C4-2B (cell line): ENCODE data around the gene MYADML2.

ENCODE experiments used
- H3K27ac ChIP-seq: fragments of 450-650 bp; 2 replicates; pipeline ENCODE4 v1.5.1; 2017
- CTCF ChIP-seq: fragments of 450-650 bp; conservative IDR thresholded peaks from 2 replicates; pipeline ENCODE4 v1.5.1; 2017; ENCODE audit warnings: mild to moderate bottlenecking
- ZFX ChIP-seq: fragments of 450-650 bp; IDR thresholded peaks from 2 replicates; pipeline ENCODE4 v1.6.1; 2017

MYADML2 gene

GRCh38 chr17:81921996-81922565 is 25.0 kb downstream of the MYADML2 start:
- no peak overlapping the region for H3K27ac ChIP-seq
- TF ChIP-seq CTCF (no peak), ZFX (no peak)

GRCh38 chr17:81921537-81921862 is 25.5 kb downstream of the MYADML2 start:
- H3K27ac ChIP-seq = no peak overlapping the region
- no peak for TF ChIP-seq ZFX
- TF ChIP-seq CTCF = no peak

- no peak overlapping the region for H3K27ac ChIP-seq
- TF ChIP-seq CTCF = no peak
- TF ChIP-seq ZFX = no peak
Measured at GRCh38 chr17:81920612-81921536, 26.2 kb downstream of the MYADML2 start.

- peak overlapping the region; percentile 82; the same call in 1 of the 2 replicates for H3K27ac ChIP-seq
- TF ChIP-seq CTCF (no peak), ZFX (no peak)
Measured at GRCh38 chr17:81918832-81919545, 28.0 kb downstream of the MYADML2 start.

GRCh38 chr17:81918333-81918669 is 28.7 kb downstream of the MYADML2 start:
- H3K27ac ChIP-seq = peak overlapping the region; percentile 82

- H3K27ac ChIP-seq = peak within 1 kb of the TSS; percentile 82
- TF ChIP-seq CTCF (no peak; the same call in 1 of the 2 replicates), ZFX (peak; percentile 61; the same call in 1 of the 2 replicates)
Measured at GRCh38 chr17:81917565-81918332, 29.3 kb downstream of the MYADML2 start, which contains the start of gene SIRT7. SIRT7 (minus strand) TSS chr17:81918176; CDS start chr17:81918131, 45 bp downstream.

- no peak for TF ChIP-seq CTCF
- no peak for TF ChIP-seq ZFX
- peak overlapping the region; percentile 82 for H3K27ac ChIP-seq
Measured at GRCh38 chr17:81916234-81917001, 30.6 kb downstream of the MYADML2 start.
